CD4-positive, alpha-beta T cell (primary cell): ENCODE results near the gene CIB4. TPM values are rescaled to one million over a fixed set of nuclear protein-coding genes. Genes with fewer than 3 reads are reported as not detected.

ENCODE experiments used
- ATAC-seq: fragments of 200-7000 bp; cut with Tn5 transposase; one replicate; pipeline ENCODE4 v1.10.0; 2022; ENCODE audit warnings: mild to moderate bottlenecking; ENCODE audit not compliant: poor library complexity
- CTCF ChIA-PET: fragments of 350-600 bp; sonication (Branson Sonifier 250); formaldehyde crosslinking; loops from one replicate; lab custom pipeline; 2021; ENCODE audit warnings: antibody characterized with exemption, inconsistent platforms; lab: Charles Lee
- POLR2A ChIA-PET: fragments of 350-600 bp; sonication (Branson Sonifier 250); formaldehyde crosslinking; loops from one replicate; lab custom pipeline; 2021; ENCODE audit warnings: antibody characterized with exemption, inconsistent platforms; lab: Charles Lee
- DNase-seq, 14 experiments: peaks; one replicate each; pipeline ENCODE4 v3.0.0-alpha.2; 2013 to 2020; ENCODE audit warnings: mixed read lengths in 2 of 14
- H3K27ac ChIP-seq, 2 donors: one replicate each; pipeline versions ENCODE4 v1.5.1 to v1.7.0; 2013; ENCODE audit warnings: low read length in 2 of 2, low read depth in 1 of 2, mild to moderate bottlenecking in 1 of 2
- H3K27me3 ChIP-seq, 2 experiments: 1 replicate in 1 of 2; 2 replicates in 1 of 2; pipeline versions ENCODE4 v1.6.1 to v1.7.0; 2013; ENCODE audit warnings: low read length in 2 of 2, control low read depth in 1 of 2, mild to moderate bottlenecking in 1 of 2, moderate library complexity in 1 of 2; ENCODE audit not compliant: insufficient read depth in 2 of 2, control insufficient read depth in 1 of 2
- H3K36me3 ChIP-seq: one replicate; pipeline ENCODE4 v1.6.1; 2013; ENCODE audit warnings: low read length, control low read depth; ENCODE audit not compliant: insufficient read depth
- H3K4me1 ChIP-seq: one replicate; pipeline ENCODE4 v1.6.1; 2013; ENCODE audit warnings: low read length, control low read depth; ENCODE audit not compliant: insufficient read depth
- H3K4me3 ChIP-seq: one replicate; pipeline ENCODE4 v1.5.1; 2013; ENCODE audit warnings: mild to moderate bottlenecking, low read length, moderate library complexity
- H3K9me3 ChIP-seq, 2 experiments: 1 replicate in 1 of 2; 2 replicates in 1 of 2; pipeline versions ENCODE4 v1.6.1 to v1.7.0; 2013; ENCODE audit warnings: low read length in 2 of 2, mild to moderate bottlenecking in 2 of 2, control low read depth in 1 of 2, moderate library complexity in 1 of 2; ENCODE audit not compliant: control insufficient read depth in 1 of 2, insufficient read depth in 1 of 2
- H3K27ac Mint-ChIP-seq: one replicate; pipeline ENCODE4 v1.8.0; 2020; ENCODE audit warnings: mixed read lengths
- H3K27me3 Mint-ChIP-seq: one replicate; pipeline ENCODE4 v1.8.0; 2021; ENCODE audit warnings: mixed read lengths
- H3K36me3 Mint-ChIP-seq: one replicate; pipeline ENCODE4 v1.8.0; 2021; ENCODE audit warnings: low read depth, mixed read lengths
- H3K4me1 Mint-ChIP-seq: one replicate; pipeline ENCODE4 v1.8.0; 2021; ENCODE audit warnings: low read depth, mixed read lengths
- H3K4me3 Mint-ChIP-seq: one replicate; pipeline ENCODE4 v1.8.0; 2020; ENCODE audit warnings: mild to moderate bottlenecking, mixed read lengths
- H3K9me3 Mint-ChIP-seq: one replicate; pipeline ENCODE4 v1.8.0; 2020; ENCODE audit warnings: mixed read lengths
- CTCF ChIP-seq: fragments of 200-600 bp; IDR thresholded peaks from one replicate; pipeline ENCODE4 v1.8.0; 2022; ENCODE audit warnings: antibody characterized with exemption, mild to moderate bottlenecking
- intact Hi-C, 2 experiments: fragments of 100-400 bp; cut with DNase I in 1 of 2; cut with micrococcal nuclease in 1 of 2; formaldehyde crosslinking; loops; one replicate each; pipeline versions ENCODE4 v1.15.1 to v1.9.0; 2023 to 2025; cut with DNase I, micrococcal nuclease
- total RNA-seq, 174 experiments: library from RNA in 2 of 174; stranded (reverse) in 2 of 174; gene quantifications; one replicate each; pipeline ENCODE4 v1.2.3 and lab custom pipeline; 2021 to 2026

Gene CIB4
- total RNA-seq, 2 experiments from 2014 or later = not detected

- ATAC-seq (no peak), DNase-seq (no peak)
- intact Hi-C loops = no loop called here
- Mint-ChIP-seq H3K36me3 (no peaks in the 10 kb centered on the region), H3K27ac (no peak overlapping the region), H3K9me3 (no peaks in the 10 kb centered on the region), H3K27me3 (peaks cover 36% of the 10 kb centered on the region), H3K4me3 (no peak overlapping the region), H3K4me1 (no peaks in the 10 kb centered on the region)
- Histone ChIP-seq H3K27me3 (peaks cover 5 to 14% of the 10 kb centered on the region in 2 experiments), H3K4me3 (no peak overlapping the region), H3K27ac (no peak overlapping the region), H3K36me3 (no peaks in the 10 kb centered on the region), H3K9me3 (no peaks in the 10 kb centered on the region), H3K4me1 (no peaks in the 10 kb centered on the region)
- CTCF ChIA-PET = no interaction called here
- TF ChIP-seq CTCF = no peak
- POLR2A ChIA-PET = no interaction called here
Measured at GRCh38 chr2:26649322-26649721, 8.2 kb upstream of the CIB4 start.

GRCh38 chr2:26648516-26648915, 7.3 kb upstream of the CIB4 start:
- H3K4me1 ChIP-seq = no peaks in the 10 kb centered on the region
- no peak overlapping the region for H3K4me3 ChIP-seq
- intact Hi-C loops = no loop called here
- H3K9me3 ChIP-seq = no peaks in the 10 kb centered on the region
- no peak overlapping the region for H3K27ac ChIP-seq
- no peak for DNase-seq
- POLR2A ChIA-PET = no interaction called here
- peaks cover 5 to 14% of the 10 kb centered on the region in 2 experiments for H3K27me3 ChIP-seq
- CTCF ChIA-PET = no interaction called here
- ATAC-seq = no peak
- H3K36me3 ChIP-seq = no peaks in the 10 kb centered on the region
- H3K9me3 Mint-ChIP-seq = no peaks in the 10 kb centered on the region
- H3K27ac Mint-ChIP-seq = no peak overlapping the region
- no peaks in the 10 kb centered on the region for H3K4me1 Mint-ChIP-seq
- no peaks in the 10 kb centered on the region for H3K36me3 Mint-ChIP-seq
- H3K27me3 Mint-ChIP-seq = peaks cover 42% of the 10 kb centered on the region
- TF ChIP-seq CTCF = no peak
- H3K4me3 Mint-ChIP-seq = no peak overlapping the region

GRCh38 chr2:26647981-26648380, 6.8 kb upstream of the CIB4 start:
- Mint-ChIP-seq H3K4me1 (no peaks in the 10 kb centered on the region), H3K36me3 (no peaks in the 10 kb centered on the region), H3K27ac (no peak overlapping the region), H3K4me3 (no peak overlapping the region), H3K27me3 (peaks cover 44% of the 10 kb centered on the region), H3K9me3 (no peaks in the 10 kb centered on the region)
- Histone ChIP-seq H3K36me3 (no peaks in the 10 kb centered on the region), H3K4me3 (no peak overlapping the region), H3K27me3 (peaks cover 5 to 14% of the 10 kb centered on the region in 2 experiments), H3K27ac (no peak overlapping the region), H3K9me3 (no peaks in the 10 kb centered on the region), H3K4me1 (no peaks in the 10 kb centered on the region)
- TF ChIP-seq CTCF = no peak
- no peak for DNase-seq
- intact Hi-C loops = no loop called here
- ChIA-PET CTCF (no interaction called here), POLR2A (no interaction called here)
- no peak for ATAC-seq
